DOHH2 (cell line): ENCODE results near the gene RNF13.

Experiments used
- CTCF ChIP-seq: fragments of 200-600 bp; sonication (generic); IDR thresholded peaks from one replicate; pipeline ENCODE4 v1.5.1; 2014; ENCODE audit warnings: antibody characterized with exemption, mild to moderate bottlenecking, low read depth, low read length; ENCODE audit not compliant: poor library complexity, severe bottlenecking
- EZH2phosphoT487 ChIP-seq: fragments of 200-600 bp; sonication (generic); IDR thresholded peaks from 2 replicates; pipeline ENCODE4 v1.6.1; 2017; ENCODE audit warnings: borderline replicate concordance, mild to moderate bottlenecking, antibody characterized with exemption, low read length, moderate library complexity, mixed read lengths

- TF ChIP-seq CTCF: no peak
- no peak for TF ChIP-seq EZH2phosphoT487
Observed at GRCh38 chr3:149806171-149806778, 6.7 kb upstream of the RNF13 start.
